Right lobe of liver (tissue), 4 donors: Measurements from ENCODE around the gene TTC8.

Source experiments
- CTCF ChIP-seq, 4 donors: fragments of 200-600 bp in 3 of 4; fragments of 450-650 bp in 1 of 4; IDR thresholded peaks; one replicate each; pipeline versions ENCODE4 v1.5.1 to v1.8.0; 2016 to 2022; ENCODE audit warnings: antibody characterized with exemption in 4 of 4, mild to moderate bottlenecking in 2 of 4
- POLR2A ChIP-seq: fragments of 450-650 bp; IDR thresholded peaks from one replicate; pipeline ENCODE4 v1.6.1; 2017; ENCODE audit warnings: antibody characterized with exemption, mild to moderate bottlenecking
- donor health status: DM: no; HTN: no; CAD: no.
- donor health status: DM: no; HTN: no; CAD: no.
- donor health status: DM: no; HTN: yes; CAD: no.

- TF ChIP-seq CTCF (IDR thresholded peaks at IDR 0.05) = no peak
- TF ChIP-seq POLR2A = no peak
Observed at GRCh38 chr14:88842414-88842813, 18.0 kb downstream of the TTC8 start.
